Mesendoderm (in vitro differentiated cells): ENCODE data around the gene PCOLCE2. TPM values are rescaled to one million over a fixed set of nuclear protein-coding genes. Genes with fewer than 3 reads are reported as not detected.

Experiments
- DNase-seq: peaks from one replicate; pipeline ENCODE4 v3.0.0; 2013
- H2AK5ac ChIP-seq: 2 replicates; pipeline ENCODE4 v1.6.1; 2013; ENCODE audit warnings: low read length, inconsistent platforms
- H2BK120ac ChIP-seq: 2 replicates; pipeline ENCODE4 v1.6.1; 2013; ENCODE audit warnings: low read depth, mild to moderate bottlenecking, low read length, moderate library complexity, mixed read lengths
- H2BK15ac ChIP-seq: replicated peaks from 2 replicates; pipeline ENCODE4 v1.6.1; 2013; ENCODE audit warnings: low read depth, mild to moderate bottlenecking, moderate library complexity
- H2BK5ac ChIP-seq: 2 replicates; pipeline ENCODE4 v1.6.1; 2013; ENCODE audit warnings: low read length, inconsistent platforms
- H3K18ac ChIP-seq: 2 replicates; pipeline ENCODE4 v1.6.1; 2013; ENCODE audit warnings: mild to moderate bottlenecking, low read length, mixed read lengths
- H3K23ac ChIP-seq: one replicate; pipeline ENCODE4 v1.6.1; 2013; ENCODE audit warnings: low read length
- H3K27ac ChIP-seq: 2 replicates; pipeline ENCODE4 v1.5.1; 2013; ENCODE audit warnings: low read depth, mild to moderate bottlenecking, inconsistent platforms, low read length, moderate library complexity
- H3K27me3 ChIP-seq: 2 replicates; pipeline ENCODE4 v1.6.1; 2013; ENCODE audit warnings: low read length, control low read depth, mild to moderate bottlenecking, inconsistent platforms; ENCODE audit not compliant: insufficient read depth, poor library complexity
- H3K36me3 ChIP-seq: 2 replicates; pipeline ENCODE4 v1.6.1; 2013; ENCODE audit warnings: low read length, inconsistent platforms; ENCODE audit not compliant: control insufficient read depth, insufficient read depth
- H3K4ac ChIP-seq: one replicate; pipeline ENCODE4 v1.6.1; 2013; ENCODE audit warnings: low read depth, mild to moderate bottlenecking, low read length, moderate library complexity
- H3K4me1 ChIP-seq: 2 replicates; pipeline ENCODE4 v1.6.1; 2013; ENCODE audit warnings: low read depth, low read length, inconsistent platforms; ENCODE audit not compliant: control insufficient read depth
- H3K4me2 ChIP-seq: 2 replicates; pipeline ENCODE4 v1.6.1; 2013; ENCODE audit warnings: low read length
- H3K4me3 ChIP-seq: 2 replicates; pipeline ENCODE4 v1.5.1; 2013; ENCODE audit warnings: mild to moderate bottlenecking, low read length
- H3K56ac ChIP-seq: one replicate; pipeline ENCODE4 v1.6.1; 2013; ENCODE audit warnings: low read length
- H3K79me1 ChIP-seq: 2 replicates; pipeline ENCODE4 v1.6.1; 2013; ENCODE audit warnings: low read length, inconsistent platforms
- H3K79me2 ChIP-seq: 2 replicates; pipeline ENCODE4 v1.6.1; 2013; ENCODE audit warnings: mild to moderate bottlenecking, low read length; ENCODE audit not compliant: control insufficient read depth, insufficient read depth
- H3K9ac ChIP-seq: 2 replicates; pipeline ENCODE4 v1.6.1; 2013; ENCODE audit warnings: low read length, inconsistent platforms
- H4K5ac ChIP-seq: one replicate; pipeline ENCODE4 v1.6.1; 2013; ENCODE audit warnings: low read length
- H4K8ac ChIP-seq: one replicate; pipeline ENCODE4 v1.6.1; 2013; ENCODE audit warnings: low read depth, mild to moderate bottlenecking, control low read depth, low read length, moderate library complexity
- WGBS: extraction: QIAGEN DNeasy Blood & Tissue Kit; methylation state at CpG from one replicate; pipeline ENCODE4 v1.1.7; 2013; ENCODE audit warnings: low lambda C conversion rate, missing lambda C conversion rate; ENCODE audit not compliant: insufficient coverage; ENCODE audit errors: extremely low coverage; 5-methylcytosine and 5-hydroxymethylcytosine counted together
- small RNA-seq: library from polyadenylated mRNA; stranded (forward); fragments of <200 nt; extraction: miRNeasy Mini kit (QIAGEN cat#:217004); gene quantifications from one replicate; pipeline ENCODE3, GENCODE V24; 2013; ENCODE audit not compliant: insufficient read depth

Gene PCOLCE2

DNA sequence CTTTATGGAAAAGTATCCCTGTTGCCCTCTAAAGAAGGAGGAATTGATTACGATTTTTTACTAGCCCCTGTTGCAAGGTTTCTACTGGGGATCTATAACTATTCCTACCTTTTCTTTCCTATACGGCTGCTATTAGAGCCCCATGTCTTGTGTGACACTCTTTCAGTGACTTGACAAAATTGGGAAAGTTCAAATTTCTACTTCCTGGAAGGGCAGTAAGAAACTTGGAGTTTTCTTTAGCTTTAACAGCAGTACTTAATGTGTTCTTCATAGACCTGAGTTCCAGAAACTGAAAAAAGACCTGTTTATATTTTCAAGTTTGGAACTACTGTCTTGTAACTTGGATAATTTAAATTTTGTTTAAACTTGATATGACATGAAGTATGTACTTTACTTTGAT lies 110.3 kb downstream of the PCOLCE2 start:
- H3K4me1 ChIP-seq, result no peaks in the 10 kb centered on the region
- H3K4me2 ChIP-seq, result no peak overlapping the region
- H3K9ac ChIP-seq, result no peak overlapping the region
- DNase-seq, result no peak
- no peak overlapping the region for H2BK120ac ChIP-seq
- no peak overlapping the region for H3K23ac ChIP-seq
- no peak overlapping the region for H3K18ac ChIP-seq
- H3K4ac ChIP-seq, result no peak overlapping the region
- H3K4me3 ChIP-seq, result no peak overlapping the region
- no peaks in the 10 kb centered on the region for H3K36me3 ChIP-seq
- H2BK5ac ChIP-seq, result no peak overlapping the region
- no peak overlapping the region for H3K56ac ChIP-seq
- H4K8ac ChIP-seq, result no peak overlapping the region
- H2BK15ac ChIP-seq, result no peak overlapping the region
- H3K79me1 ChIP-seq, result no peaks in the 10 kb centered on the region
- H3K79me2 ChIP-seq, result no peaks in the 10 kb centered on the region
- no peak overlapping the region for H3K27ac ChIP-seq
- H3K27me3 ChIP-seq, result no peaks in the 10 kb centered on the region
- H2AK5ac ChIP-seq, result no peak overlapping the region
- WGBS, result no CpG with 5 or more reads among the region's 2 CpGs
- H4K5ac ChIP-seq, result no peak overlapping the region

DNA sequence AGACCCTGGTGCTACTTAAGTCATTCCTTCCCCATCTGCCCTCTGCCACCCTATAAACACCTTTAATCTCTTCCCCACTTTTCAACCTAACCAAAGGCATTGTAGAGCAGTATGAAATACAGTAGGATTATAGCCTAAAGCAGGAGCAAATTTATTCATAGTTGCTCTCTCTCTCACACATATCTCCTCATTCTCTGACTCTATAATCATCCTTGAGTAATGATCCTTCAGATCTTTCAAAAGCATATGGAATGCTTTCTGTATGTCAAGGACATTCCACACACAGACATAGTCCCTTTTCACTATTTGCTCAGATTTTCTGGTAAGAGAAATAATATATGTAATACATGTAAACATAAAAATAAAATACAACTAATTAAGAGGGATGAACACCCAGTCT lies 111.0 kb downstream of the PCOLCE2 start:
- no peaks in the 10 kb centered on the region for H3K36me3 ChIP-seq
- no peaks in the 10 kb centered on the region for H3K79me2 ChIP-seq
- no peaks in the 10 kb centered on the region for H3K27me3 ChIP-seq
- no peak overlapping the region for H2AK5ac ChIP-seq
- no peak overlapping the region for H2BK120ac ChIP-seq
- no peak overlapping the region for H4K8ac ChIP-seq
- H2BK15ac ChIP-seq, result no peak overlapping the region
- no peak overlapping the region for H2BK5ac ChIP-seq
- DNase-seq, result peak; percentile 29
- H3K56ac ChIP-seq, result no peak overlapping the region
- no peak overlapping the region for H3K4ac ChIP-seq
- H3K4me1 ChIP-seq, result no peaks in the 10 kb centered on the region
- H3K18ac ChIP-seq, result no peak overlapping the region
- no peak overlapping the region for H3K4me3 ChIP-seq
- H3K9ac ChIP-seq, result no peak overlapping the region
- no peak overlapping the region for H3K23ac ChIP-seq
- no peaks in the 10 kb centered on the region for H3K79me1 ChIP-seq
- H3K4me2 ChIP-seq, result no peak overlapping the region
- H4K5ac ChIP-seq, result no peak overlapping the region
- H3K27ac ChIP-seq, result no peak overlapping the region

DNA sequence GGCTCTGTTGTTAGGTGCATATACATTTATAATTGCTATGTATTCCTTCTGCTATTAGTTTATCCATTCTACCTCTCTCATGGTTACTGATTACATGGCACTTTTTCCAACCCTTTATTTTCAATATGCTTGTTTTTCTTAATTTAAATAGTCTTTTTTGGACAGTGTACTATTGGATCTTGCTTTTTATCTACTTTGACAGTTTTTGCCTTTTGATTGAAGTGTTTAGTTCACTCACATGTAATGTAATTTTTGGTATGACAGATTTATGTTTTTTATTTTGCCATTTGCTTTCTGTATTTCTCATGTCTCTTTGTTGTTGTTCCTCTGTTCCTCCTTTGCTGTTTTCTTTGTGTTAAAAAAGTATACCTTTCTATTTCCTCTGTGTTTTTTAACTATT lies 120.5 kb downstream of the PCOLCE2 start:
- H3K36me3 ChIP-seq, result no peaks in the 10 kb centered on the region
- H4K5ac ChIP-seq, result no peak overlapping the region
- no peaks in the 10 kb centered on the region for H3K27me3 ChIP-seq
- H3K4me1 ChIP-seq, result no peaks in the 10 kb centered on the region
- no peak overlapping the region for H2BK5ac ChIP-seq
- H3K4me2 ChIP-seq, result no peak overlapping the region
- no peak overlapping the region for H3K27ac ChIP-seq
- H3K56ac ChIP-seq, result no peak overlapping the region
- H3K79me1 ChIP-seq, result no peaks in the 10 kb centered on the region
- H2BK15ac ChIP-seq, result no peak overlapping the region
- no peak overlapping the region for H3K18ac ChIP-seq
- H3K4me3 ChIP-seq, result no peak overlapping the region
- H2BK120ac ChIP-seq, result no peak overlapping the region
- no peak overlapping the region for H3K23ac ChIP-seq
- no peak for DNase-seq
- no peak overlapping the region for H3K4ac ChIP-seq
- H2AK5ac ChIP-seq, result no peak overlapping the region
- no peak overlapping the region for H4K8ac ChIP-seq
- H3K9ac ChIP-seq, result no peak overlapping the region
- H3K79me2 ChIP-seq, result no peaks in the 10 kb centered on the region

Small RNAs within 50 kb of the gene (small RNA-seq; reads per million reads assigned to genes)
- not detected for gene RNU7-47P
